DOHH2 (cell line): ENCODE data around the gene COPA.

ENCODE experiments used
- H3F3A ChIP-seq: fragments of 200-600 bp; sonication (generic), shearing (Covaris generic); 2 replicates; pipeline ENCODE4 v1.6.0; 2016; ENCODE audit warnings: antibody characterized with exemption, mild to moderate bottlenecking; ENCODE audit not compliant: control insufficient read depth, insufficient read depth
- H3K27ac ChIP-seq: fragments of 200-600 bp; sonication (generic); 2 replicates; pipeline ENCODE4 v1.5.1; 2014; ENCODE audit warnings: low read depth, mild to moderate bottlenecking, low read length, moderate library complexity
- H3K27me3 ChIP-seq: fragments of 200-600 bp; sonication (generic); 2 replicates; pipeline ENCODE4 v1.6.1; 2014; ENCODE audit warnings: mild to moderate bottlenecking, low read length, mixed read lengths; ENCODE audit not compliant: control insufficient read depth
- H3K36me3 ChIP-seq: fragments of 200-600 bp; sonication (generic); 2 replicates; pipeline ENCODE4 v1.6.1; 2014; ENCODE audit warnings: mild to moderate bottlenecking, low read length, moderate library complexity, mixed read lengths; ENCODE audit not compliant: control insufficient read depth
- H3K4me1 ChIP-seq: fragments of 200-600 bp; sonication (generic); 2 replicates; pipeline ENCODE4 v1.6.1; 2014; ENCODE audit warnings: mild to moderate bottlenecking, low read length, mixed read lengths; ENCODE audit not compliant: control insufficient read depth
- H3K4me2 ChIP-seq: fragments of 200-600 bp; sonication (generic); 2 replicates; pipeline ENCODE4 v1.6.0; 2014; ENCODE audit warnings: mild to moderate bottlenecking, low read length, moderate library complexity
- H3K4me3 ChIP-seq: fragments of 200-600 bp; sonication (generic); 2 replicates; pipeline ENCODE4 v1.5.1; 2014; ENCODE audit warnings: mild to moderate bottlenecking, low read length, mixed read lengths
- H3K79me2 ChIP-seq: fragments of 200-600 bp; sonication (generic); 2 replicates; pipeline ENCODE4 v1.6.1; 2014; ENCODE audit warnings: mild to moderate bottlenecking, low read length, mixed read lengths; ENCODE audit not compliant: control insufficient read depth
- H3K9me2 ChIP-seq: fragments of 200-600 bp; sonication (generic); replicated peaks from 2 replicates; pipeline ENCODE4 v1.6.1; 2014; ENCODE audit warnings: mild to moderate bottlenecking, low read length, mixed read lengths; ENCODE audit not compliant: control insufficient read depth
- H3K9me3 ChIP-seq: fragments of 200-600 bp; sonication (generic); 2 replicates; pipeline ENCODE4 v1.6.1; 2014; ENCODE audit warnings: antibody characterized with exemption, low read length, mixed read lengths; ENCODE audit not compliant: control insufficient read depth, insufficient read depth
- H4K20me1 ChIP-seq: fragments of 200-600 bp; sonication (generic); 2 replicates; pipeline ENCODE4 v1.6.0; 2014; ENCODE audit warnings: low read depth, mild to moderate bottlenecking, antibody characterized with exemption, low read length, moderate library complexity; ENCODE audit not compliant: control insufficient read depth, insufficient read depth
- CTCF ChIP-seq: fragments of 200-600 bp; sonication (generic); IDR thresholded peaks from one replicate; pipeline ENCODE4 v1.5.1; 2014; ENCODE audit warnings: antibody characterized with exemption, mild to moderate bottlenecking, low read depth, low read length; ENCODE audit not compliant: poor library complexity, severe bottlenecking
- EZH2phosphoT487 ChIP-seq: fragments of 200-600 bp; sonication (generic); IDR thresholded peaks from 2 replicates; pipeline ENCODE4 v1.6.1; 2017; ENCODE audit warnings: borderline replicate concordance, mild to moderate bottlenecking, antibody characterized with exemption, low read length, moderate library complexity, mixed read lengths

Gene COPA

GRCh38 chr1:160332516-160332915 lies 10.5 kb downstream of the COPA start:
- Histone ChIP-seq H4K20me1 (no peaks in the 10 kb centered on the region), H3K4me2 (no peak overlapping the region), H3K4me1 (no peaks in the 10 kb centered on the region), H3K27me3 (no peaks in the 10 kb centered on the region), H3K27ac (no peak overlapping the region), H3K36me3 (peaks cover 88% of the 10 kb centered on the region), H3K4me3 (no peak overlapping the region), H3K9me3 (no peaks in the 10 kb centered on the region), H3K9me2 (no peaks in the 10 kb centered on the region), H3F3A (peaks cover 6% of the 10 kb centered on the region; the same call in 1 of the 2 replicates), H3K79me2 (peaks cover 3% of the 10 kb centered on the region; the same call in 1 of the 2 replicates)
- TF ChIP-seq CTCF, result no peak
- no peak for TF ChIP-seq EZH2phosphoT487

GRCh38 chr1:160330119-160330518 lies 12.9 kb downstream of the COPA start:
- no peak overlapping the region for H3K4me3 ChIP-seq
- H3K27me3 ChIP-seq, result no peaks in the 10 kb centered on the region
- no peaks in the 10 kb centered on the region for H4K20me1 ChIP-seq
- peaks cover 6% of the 10 kb centered on the region; the same call in 1 of the 2 replicates for H3F3A ChIP-seq
- TF ChIP-seq EZH2phosphoT487 (no peak), CTCF (no peak)
- H3K9me3 ChIP-seq, result no peaks in the 10 kb centered on the region
- no peaks in the 10 kb centered on the region for H3K4me1 ChIP-seq
- H3K4me2 ChIP-seq, result no peak overlapping the region
- peaks cover 95% of the 10 kb centered on the region for H3K36me3 ChIP-seq
- H3K79me2 ChIP-seq, result no peaks in the 10 kb centered on the region
- no peak overlapping the region for H3K27ac ChIP-seq
- H3K9me2 ChIP-seq, result no peaks in the 10 kb centered on the region

GRCh38 chr1:160328184-160328583 lies 14.9 kb downstream of the COPA start:
- Histone ChIP-seq H3K27me3 (no peaks in the 10 kb centered on the region), H3K9me2 (no peaks in the 10 kb centered on the region), H3F3A (peaks cover 6% of the 10 kb centered on the region; the same call in 1 of the 2 replicates), H3K27ac (no peak overlapping the region), H3K4me1 (no peaks in the 10 kb centered on the region), H3K4me2 (no peak overlapping the region), H3K36me3 (peaks cover 89% of the 10 kb centered on the region), H3K9me3 (no peaks in the 10 kb centered on the region), H3K79me2 (no peaks in the 10 kb centered on the region), H3K4me3 (no peak overlapping the region), H4K20me1 (no peaks in the 10 kb centered on the region)
- TF ChIP-seq EZH2phosphoT487 (no peak), CTCF (no peak)
